Activated B cell treated with CpG ODN at 0.5 μM for 24 hours (primary cell): ENCODE measurements around the gene PFKM. TPM values are rescaled to one million over a fixed set of nuclear protein-coding genes. Genes with fewer than 3 reads are reported as not detected.
A peak's percentile ranks its signal among the peaks of the same experiment; 100 is the strongest.

Experiments
- ATAC-seq: fragments of 200-7000 bp; cut with Tn5 transposase; one replicate; pipeline ENCODE4 v1.10.0; 2021; ENCODE audit warnings: low read depth, mild to moderate bottlenecking, moderate library complexity
- CTCF ChIA-PET: fragments of 350-600 bp; sonication (Branson Sonifier 250); formaldehyde crosslinking; loops from one replicate; lab custom pipeline; 2021; ENCODE audit warnings: antibody characterized with exemption; lab: Charles Lee
- POLR2A ChIA-PET: fragments of 350-600 bp; sonication (Branson Sonifier 250); formaldehyde crosslinking; loops from one replicate; lab custom pipeline; 2021; ENCODE audit warnings: antibody characterized with exemption; lab: Charles Lee
- DNase-seq: peaks from one replicate; pipeline ENCODE4 v3.0.0; 2022
- H3K27ac Mint-ChIP-seq: one replicate; pipeline ENCODE4 v1.8.0; 2020; ENCODE audit warnings: mixed read lengths
- H3K27me3 Mint-ChIP-seq: one replicate; pipeline ENCODE4 v1.8.0; 2021; ENCODE audit warnings: mixed read lengths
- H3K36me3 Mint-ChIP-seq: one replicate; pipeline ENCODE4 v1.8.0; 2021; ENCODE audit warnings: low read depth, mixed read lengths
- H3K4me1 Mint-ChIP-seq: one replicate; pipeline ENCODE4 v1.8.0; 2021; ENCODE audit warnings: mixed read lengths
- H3K4me3 Mint-ChIP-seq: one replicate; pipeline ENCODE4 v1.8.0; 2020; ENCODE audit warnings: mild to moderate bottlenecking, mixed read lengths
- H3K9me3 Mint-ChIP-seq: one replicate; pipeline ENCODE4 v1.8.0; 2020; ENCODE audit warnings: mixed read lengths
- CTCF ChIP-seq: fragments of 200-600 bp; IDR thresholded peaks from one replicate; pipeline ENCODE4 v1.8.0; 2022; ENCODE audit warnings: antibody characterized with exemption, mild to moderate bottlenecking
- intact Hi-C: fragments of 100-400 bp; cut with micrococcal nuclease; formaldehyde crosslinking; loops from one replicate; pipeline ENCODE4 v1.15.1; 2024
- total RNA-seq: library from RNA; stranded (reverse); gene quantifications from 2 replicates; pipeline ENCODE4 v1.2.3, GENCODE V29; 2022

PFKM gene
- total RNA-seq: 44.7 and 49.2 TPM in 2 replicates

- DNase-seq: peak; percentile 43
- POLR2A ChIA-PET: interaction anchor here (0.6 to 2.2 kb wide), 7 partner anchors 13 to 302 kb away, joined by 4 to 26 read pairs (median 6); partner anchors contain the start of genes ASB8 and SENP1
- intact Hi-C loops: loop anchor here (1.0 kb wide), 2 partner anchors 13 to 38 kb away; partner anchors contain the start of genes ASB8 and SENP1
- Mint-ChIP-seq H3K4me1 (peaks cover 21% of the 10 kb centered on the region), H3K9me3 (no peaks in the 10 kb centered on the region), H3K36me3 (peaks cover 17% of the 10 kb centered on the region), H3K4me3 (peak within 1 kb of the TSS; percentile 99), H3K27ac (peak within 1 kb of the TSS; percentile 87), H3K27me3 (no peaks in the 10 kb centered on the region)
- CTCF ChIA-PET: interaction anchor here (0.8 to 1.3 kb wide), 3 partner anchors 13 to 39 kb away, joined by 3 to 5 read pairs (median 3); partner anchors contain the start of gene SENP1
- TF ChIP-seq CTCF: no peak
- ATAC-seq: peak; percentile 97
These were observed at the start of gene PFKM for GRCh38 chr12:48119078-48119833. Gene PFKM, plus strand, starts transcription at chr12:48119364. Its CDS starts 3,411 bp downstream, at chr12:48122775.

GRCh38 chr12:48070033-48070432, 49.1 kb upstream of the PFKM start:
- Mint-ChIP-seq H3K4me3 (no peak overlapping the region), H3K36me3 (peaks cover 71% of the 10 kb centered on the region), H3K27ac (no peak overlapping the region), H3K4me1 (no peaks in the 10 kb centered on the region), H3K27me3 (no peaks in the 10 kb centered on the region), H3K9me3 (no peaks in the 10 kb centered on the region)
- TF ChIP-seq CTCF: no peak
- ATAC-seq (no peak), DNase-seq (no peak)
- ChIA-PET CTCF (no interaction called here), POLR2A (interaction anchor here (0.6 kb wide), 1 partner anchor 782 kb away, joined by 3 read pairs; the partner anchor contains the start of gene DDX23)
- intact Hi-C loops: no loop called here

GRCh38 chr12:48070731-48071130, 48.4 kb upstream of the PFKM start:
- H3K36me3 Mint-ChIP-seq: peaks cover 69% of the 10 kb centered on the region
- no peaks in the 10 kb centered on the region for H3K9me3 Mint-ChIP-seq
- no peaks in the 10 kb centered on the region for H3K27me3 Mint-ChIP-seq
- no peak for DNase-seq
- no peak overlapping the region for H3K4me3 Mint-ChIP-seq
- intact Hi-C loops: no loop called here
- no peak for ATAC-seq
- H3K4me1 Mint-ChIP-seq: no peaks in the 10 kb centered on the region
- CTCF ChIA-PET: no interaction called here
- H3K27ac Mint-ChIP-seq: no peak overlapping the region
- TF ChIP-seq CTCF: no peak
- POLR2A ChIA-PET: no interaction called here

GRCh38 chr12:48071808-48072207, 47.4 kb upstream of the PFKM start:
- H3K4me1 Mint-ChIP-seq: no peaks in the 10 kb centered on the region

More at GRCh38 chr12:48071808-48072207, 47.4 kb upstream of the PFKM start:
- H3K36me3 Mint-ChIP-seq: peaks cover 62% of the 10 kb centered on the region
- TF ChIP-seq CTCF: no peak
- no peaks in the 10 kb centered on the region for H3K27me3 Mint-ChIP-seq
- intact Hi-C loops: no loop called here
- H3K4me3 Mint-ChIP-seq: no peak overlapping the region
- no peak for DNase-seq
- no peaks in the 10 kb centered on the region for H3K9me3 Mint-ChIP-seq
- CTCF ChIA-PET: no interaction called here
- ATAC-seq: no peak
- POLR2A ChIA-PET: interaction anchor here (0.6 kb wide), 1 partner anchor 203 kb away, joined by 3 read pairs; no protein-coding TSS in a partner anchor
- H3K27ac Mint-ChIP-seq: no peak overlapping the region
